CD4-positive, alpha-beta T cell treated with Interleukin-15 for 4 hours (primary cell): ENCODE data around the gene BLM.
"Not testable (repeated sequence)": the region's sequence is repeated elsewhere in the genome, so short reads cannot be mapped to it uniquely, and the experiment has no call there.

Source experiments
- DNase-seq: peaks from one replicate; pipeline ENCODE4 v3.0.0-alpha.2; 2020; ENCODE audit warnings: low spot score

Gene BLM

DNA sequence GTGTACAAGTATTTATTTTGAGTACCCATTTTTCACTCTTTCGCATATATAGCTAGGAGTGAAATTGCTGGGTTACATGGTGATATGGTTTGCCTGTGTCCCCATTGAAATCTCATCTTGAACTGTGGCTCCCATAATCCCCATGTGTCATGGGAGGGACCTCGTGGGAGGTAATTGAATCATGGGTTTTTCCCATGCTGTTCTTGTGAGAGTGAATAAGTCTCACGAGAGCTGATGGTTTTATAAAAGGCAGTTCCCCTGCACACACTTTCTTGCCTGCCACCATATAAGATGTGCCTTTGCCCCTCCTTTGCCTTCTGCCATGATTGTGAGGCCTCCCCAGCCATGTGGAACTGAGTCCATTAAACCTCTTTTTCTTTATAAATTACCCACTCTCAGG, 23.4 kb downstream of the BLM start:
- not testable (repeated sequence) for DNase-seq

DNA sequence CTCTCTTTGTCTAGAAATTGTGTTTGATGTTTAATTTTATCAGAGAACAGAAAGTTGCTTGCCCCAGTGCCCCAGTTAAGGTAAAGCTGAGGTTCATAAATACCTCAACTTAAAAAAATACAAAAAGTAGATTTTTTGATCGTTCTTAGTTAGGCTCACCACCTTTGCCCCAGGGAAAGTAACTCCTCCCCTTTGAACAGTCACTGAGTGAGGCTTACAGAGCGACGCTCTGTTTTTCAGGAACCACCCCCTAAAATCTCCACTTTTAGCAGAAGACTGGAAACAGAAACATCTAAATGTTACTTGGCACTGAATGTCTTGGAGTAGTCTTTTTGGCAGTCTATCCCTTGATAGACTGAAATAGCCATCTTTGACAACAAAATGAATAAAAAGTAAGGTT, 24.9 kb downstream of the BLM start:
- no peak for DNase-seq

DNA sequence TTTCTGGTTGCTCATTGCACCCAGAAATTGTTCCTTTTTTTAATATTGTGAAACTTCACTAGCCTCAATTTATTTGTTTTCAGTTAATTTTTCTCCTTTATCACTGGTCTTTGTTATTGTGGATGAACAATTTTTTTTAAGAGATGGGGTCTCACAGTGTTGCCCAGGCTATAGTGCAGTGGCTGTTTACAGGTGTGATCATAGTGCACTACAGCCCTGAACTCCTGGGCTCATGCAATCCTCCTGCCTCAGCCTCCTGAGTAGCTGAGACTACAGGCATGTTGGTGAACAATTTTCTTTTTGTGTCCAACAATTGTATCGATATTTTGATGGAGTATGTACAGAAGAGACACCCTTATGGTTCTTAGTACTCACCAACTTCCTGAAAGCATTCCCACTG, 26.3 kb downstream of the BLM start:
- no peak for DNase-seq

DNA sequence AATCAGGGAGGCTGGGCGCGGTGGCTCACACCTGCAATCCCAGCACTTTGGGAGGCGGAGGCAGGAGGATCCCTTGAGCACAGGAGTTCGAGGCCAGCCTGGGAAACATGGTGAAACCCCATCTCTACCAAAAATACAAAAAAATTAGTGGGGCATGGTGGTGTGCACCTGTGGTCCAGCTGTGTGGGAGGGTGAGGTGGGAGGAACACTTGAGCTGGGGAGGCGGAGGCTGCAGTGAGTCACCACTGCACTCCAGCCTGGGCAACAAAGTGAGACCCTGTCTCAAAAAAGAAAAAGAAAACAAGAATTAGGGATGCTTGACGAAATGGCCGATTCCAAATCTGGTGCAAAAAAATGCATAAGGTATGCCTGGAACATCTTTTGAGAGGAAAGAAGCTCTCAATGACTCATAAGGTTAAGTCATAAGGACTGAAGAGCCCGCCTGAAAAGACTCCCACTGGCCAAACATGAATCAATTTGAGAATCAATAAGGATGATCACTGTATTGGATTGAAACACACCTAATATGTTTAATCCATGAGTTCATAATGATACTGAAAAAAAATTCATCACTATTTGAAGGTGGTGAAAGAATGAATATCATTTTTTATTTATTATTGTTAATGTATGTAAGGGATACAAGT, 27.7 kb downstream of the BLM start:
- DNase-seq = no peak

DNA sequence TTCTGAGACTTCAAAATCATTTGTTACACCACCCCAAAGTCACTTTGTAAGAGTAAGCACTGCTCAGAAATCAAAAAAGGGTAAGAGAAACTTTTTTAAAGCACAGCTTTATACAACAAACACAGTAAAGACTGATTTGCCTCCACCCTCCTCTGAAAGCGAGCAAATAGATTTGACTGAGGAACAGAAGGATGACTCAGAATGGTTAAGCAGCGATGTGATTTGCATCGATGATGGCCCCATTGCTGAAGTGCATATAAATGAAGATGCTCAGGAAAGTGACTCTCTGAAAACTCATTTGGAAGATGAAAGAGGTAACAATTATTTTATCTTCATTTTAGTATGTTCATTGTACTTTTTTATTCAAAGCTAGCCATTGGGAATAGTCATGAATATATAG, 32.6 kb downstream of the BLM start:
- peak; percentile 17 for DNase-seq

DNA sequence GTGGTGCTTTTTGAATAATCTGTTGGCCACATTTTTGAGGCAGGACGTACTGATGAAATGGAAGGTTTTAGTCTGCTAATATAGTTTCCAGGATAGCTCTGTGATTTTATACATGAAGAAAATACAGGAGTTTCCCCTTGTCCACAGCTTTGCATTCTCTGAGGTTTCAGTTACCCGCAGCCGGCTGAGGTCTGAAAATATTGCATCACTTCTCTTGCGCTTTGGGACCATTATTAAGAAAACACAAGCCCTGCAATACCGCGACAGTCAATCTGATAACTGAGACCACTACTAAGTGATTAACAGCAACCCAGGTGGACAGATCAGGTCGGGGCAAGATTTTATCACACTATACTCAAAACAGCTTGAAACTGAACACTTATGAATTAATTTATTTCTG, 33.0 kb downstream of the BLM start:
- no peak for DNase-seq

DNA sequence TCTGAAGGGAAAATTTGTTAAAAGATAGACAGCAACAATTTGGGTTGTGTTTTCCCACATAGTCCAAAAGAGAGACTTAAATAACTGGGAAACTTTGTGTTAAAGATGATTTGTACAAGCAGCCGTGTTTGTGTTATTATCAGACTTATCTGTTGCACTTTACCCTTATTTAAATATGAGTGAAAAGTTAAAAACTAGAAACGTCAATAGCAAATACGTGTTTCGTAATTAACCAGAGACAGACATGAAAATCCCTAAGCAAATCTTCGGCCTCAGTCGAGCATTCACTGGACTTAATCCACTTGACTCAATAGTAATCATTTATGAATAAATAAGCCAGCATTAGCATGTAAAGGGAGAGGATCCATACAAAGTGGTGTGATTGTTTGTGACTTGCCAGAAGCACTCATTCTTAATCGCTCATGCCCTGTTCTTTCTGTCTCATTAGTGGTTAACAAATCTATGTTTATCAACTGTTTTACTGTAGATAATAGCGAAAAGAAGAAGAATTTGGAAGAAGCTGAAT, 34.2 kb downstream of the BLM start:
- DNase-seq = no peak

DNA sequence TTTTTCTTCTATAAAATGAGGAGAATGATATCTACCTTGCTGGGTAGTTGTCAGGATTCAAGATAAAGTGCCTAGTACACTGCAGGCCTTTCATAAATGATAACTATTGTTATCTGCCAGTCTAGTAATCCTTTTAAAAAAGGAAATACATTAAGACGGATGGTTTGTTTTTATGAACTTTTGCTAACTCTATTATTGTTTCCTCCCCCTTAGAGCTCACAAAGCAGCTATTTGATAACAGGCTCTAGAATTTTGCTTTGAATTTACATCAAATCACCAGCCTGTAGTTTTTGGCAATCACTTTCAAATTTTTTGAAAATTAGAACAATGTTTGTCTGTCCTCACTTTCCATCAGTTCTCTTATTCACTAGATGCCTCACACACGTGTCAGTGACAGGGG, 39.8 kb downstream of the BLM start:
- DNase-seq = no peak

DNA sequence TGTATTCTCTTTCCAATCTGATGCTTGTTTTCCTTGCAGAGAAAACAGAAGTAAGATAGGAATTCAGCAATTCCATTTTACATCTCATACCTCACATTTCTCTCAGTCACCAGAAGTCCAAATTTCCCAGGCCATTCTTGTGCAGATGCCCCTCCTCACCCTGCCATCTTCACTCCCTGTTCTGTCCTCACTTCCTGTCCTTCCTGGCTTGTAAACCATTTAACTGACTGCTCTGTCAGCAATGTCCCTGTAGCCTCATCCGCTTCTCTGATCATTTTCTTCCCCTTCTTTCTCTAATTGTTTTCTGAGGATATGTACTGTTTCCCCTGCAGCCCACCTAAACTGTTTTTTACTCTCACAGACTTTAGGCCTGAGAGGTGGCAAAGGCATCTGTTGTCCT, 40.3 kb downstream of the BLM start:
- DNase-seq = no peak

DNA sequence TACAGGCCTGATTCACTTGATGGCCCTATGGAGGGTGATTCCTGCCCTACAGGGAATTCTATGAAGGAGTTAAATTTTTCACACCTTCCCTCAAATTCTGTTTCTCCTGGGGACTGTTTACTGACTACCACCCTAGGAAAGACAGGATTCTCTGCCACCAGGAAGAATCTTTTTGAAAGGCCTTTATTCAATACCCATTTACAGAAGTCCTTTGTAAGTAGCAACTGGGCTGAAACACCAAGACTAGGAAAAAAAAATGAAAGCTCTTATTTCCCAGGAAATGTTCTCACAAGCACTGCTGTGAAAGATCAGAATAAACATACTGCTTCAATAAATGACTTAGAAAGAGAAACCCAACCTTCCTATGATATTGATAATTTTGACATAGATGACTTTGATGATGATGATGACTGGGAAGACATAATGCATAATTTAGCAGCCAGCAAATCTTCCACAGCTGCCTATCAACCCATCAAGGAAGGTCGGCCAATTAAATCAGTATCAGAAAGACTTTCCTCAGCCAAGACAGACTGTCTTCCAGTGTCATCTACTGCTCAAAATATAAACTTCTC, 43.6 kb downstream of the BLM start:
- DNase-seq = no peak

DNA sequence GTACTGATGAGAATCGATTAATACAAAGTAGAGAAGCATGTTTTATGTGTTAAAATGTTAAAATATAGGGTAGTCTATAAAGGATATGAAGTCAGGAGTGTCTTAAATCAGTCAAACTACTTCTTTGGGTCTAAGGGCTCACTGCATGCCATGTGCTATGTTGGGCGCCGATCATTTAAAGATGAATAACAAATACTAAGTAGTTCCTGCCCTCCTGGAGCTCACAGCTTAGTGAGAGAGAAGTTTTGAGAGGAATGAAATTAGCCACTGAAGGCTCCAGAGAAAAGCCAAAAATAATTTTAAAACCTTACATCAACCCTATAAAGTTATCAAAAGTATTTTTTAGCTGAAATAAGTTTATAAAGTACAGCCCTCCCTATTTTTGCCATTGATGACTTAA, 44.5 kb downstream of the BLM start:
- DNase-seq = no peak

DNA sequence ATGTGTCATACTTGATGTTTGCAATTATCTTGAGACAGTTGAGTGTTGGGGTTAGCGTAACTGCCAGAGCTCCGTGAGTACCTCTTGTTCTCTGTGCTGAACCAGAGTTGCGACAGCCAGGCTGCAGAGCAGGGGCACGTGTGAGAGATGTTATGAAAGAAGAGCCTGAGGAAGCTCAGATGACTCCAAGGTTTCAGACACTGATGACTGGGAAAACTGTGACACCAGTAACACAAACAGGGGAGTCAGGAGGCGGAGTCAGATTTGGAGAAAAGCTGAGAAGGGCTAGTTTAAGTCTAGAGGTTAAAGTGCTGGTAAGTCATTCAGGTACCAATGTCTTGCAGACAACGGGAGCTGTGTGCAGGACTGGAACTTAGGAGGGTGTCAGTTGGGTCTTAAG, 45.0 kb downstream of the BLM start:
- DNase-seq = no peak

DNA sequence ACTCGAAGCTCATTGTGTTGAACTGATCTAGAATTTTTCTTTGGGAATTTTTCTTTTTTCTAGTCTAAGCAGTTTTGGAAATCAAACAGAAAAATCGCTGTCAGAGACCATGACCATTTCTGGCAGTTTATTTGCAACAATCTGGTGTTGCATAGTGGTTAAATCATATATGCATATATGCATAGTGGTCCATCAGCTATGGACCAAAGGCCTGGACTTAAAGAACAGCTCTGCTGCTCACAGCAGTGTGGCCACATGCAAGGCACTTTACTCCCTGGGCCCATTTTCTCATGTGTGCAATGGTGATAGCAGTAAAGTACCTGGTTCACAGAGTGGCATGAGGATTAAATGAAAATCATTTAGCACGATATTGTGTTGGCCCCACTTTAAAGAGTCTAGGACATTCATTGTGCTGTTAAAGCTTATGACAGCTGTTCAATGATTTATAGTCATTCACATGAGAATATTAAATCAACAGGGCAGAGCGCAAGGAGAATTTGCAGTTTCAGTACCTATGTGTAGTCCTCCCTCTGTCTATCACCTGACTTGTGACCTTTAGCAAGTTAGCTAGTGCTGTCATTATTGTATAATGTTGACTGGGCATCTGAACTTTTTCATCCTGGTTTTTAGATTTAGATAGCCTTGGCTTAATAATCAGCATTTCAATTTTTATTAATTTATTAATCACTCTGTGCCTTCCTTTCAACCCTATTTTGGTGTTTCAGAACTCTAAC, 46.4 kb downstream of the BLM start:
- DNase-seq = no peak

DNA sequence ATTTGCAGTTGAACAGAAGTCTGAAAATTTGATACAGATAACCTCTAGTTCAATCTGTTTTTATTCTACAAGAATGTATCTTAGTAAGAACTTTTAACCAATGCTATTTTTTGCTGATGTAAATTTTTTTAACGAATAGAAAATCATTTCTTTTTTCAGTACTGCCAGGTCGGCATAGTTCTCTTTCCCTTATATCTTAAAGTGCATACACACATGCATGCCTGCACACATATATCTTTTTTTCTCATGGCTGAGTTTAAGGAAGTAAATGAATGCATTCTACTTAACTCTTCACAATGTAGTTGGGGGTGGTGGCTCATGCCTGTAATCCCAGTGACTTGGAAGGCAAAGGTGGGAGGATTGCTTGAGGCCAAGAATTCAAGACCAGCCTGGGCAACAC, 48.4 kb downstream of the BLM start:
- no peak for DNase-seq

DNA sequence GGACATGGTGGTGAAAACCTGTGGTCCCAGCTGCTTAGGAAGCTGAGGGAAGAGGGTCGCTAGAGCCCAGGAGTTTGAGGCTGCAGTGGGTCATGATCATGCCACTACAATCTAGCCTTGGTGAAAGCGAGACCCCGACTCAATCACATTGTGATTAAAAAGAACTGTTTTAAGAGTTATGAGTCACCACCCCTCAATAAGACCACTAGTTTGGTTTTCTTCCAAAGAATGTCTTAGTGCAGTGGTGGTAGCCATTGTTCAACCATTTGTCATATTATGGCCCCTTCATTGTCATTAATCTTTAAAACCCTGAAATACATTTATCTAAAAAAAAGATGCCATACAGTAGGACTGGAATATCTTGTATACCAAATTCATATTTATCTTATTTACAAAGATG, 48.8 kb downstream of the BLM start:
- no peak for DNase-seq

DNA sequence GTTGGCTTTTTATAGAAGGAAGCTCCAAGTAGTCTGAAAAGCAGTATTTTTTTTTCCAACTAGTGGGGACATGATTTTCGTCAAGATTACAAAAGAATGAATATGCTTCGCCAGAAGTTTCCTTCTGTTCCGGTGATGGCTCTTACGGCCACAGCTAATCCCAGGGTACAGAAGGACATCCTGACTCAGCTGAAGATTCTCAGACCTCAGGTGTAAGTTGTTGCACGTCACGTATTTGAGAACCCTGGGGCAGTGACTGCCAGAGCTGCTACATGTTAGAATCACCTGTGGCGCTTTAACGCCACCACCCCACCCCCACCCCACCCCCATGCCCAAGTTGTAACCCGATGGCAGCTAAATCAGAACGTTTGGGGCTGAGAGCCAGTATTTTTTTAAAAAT, 52.2 kb downstream of the BLM start:
- DNase-seq = no peak

DNA sequence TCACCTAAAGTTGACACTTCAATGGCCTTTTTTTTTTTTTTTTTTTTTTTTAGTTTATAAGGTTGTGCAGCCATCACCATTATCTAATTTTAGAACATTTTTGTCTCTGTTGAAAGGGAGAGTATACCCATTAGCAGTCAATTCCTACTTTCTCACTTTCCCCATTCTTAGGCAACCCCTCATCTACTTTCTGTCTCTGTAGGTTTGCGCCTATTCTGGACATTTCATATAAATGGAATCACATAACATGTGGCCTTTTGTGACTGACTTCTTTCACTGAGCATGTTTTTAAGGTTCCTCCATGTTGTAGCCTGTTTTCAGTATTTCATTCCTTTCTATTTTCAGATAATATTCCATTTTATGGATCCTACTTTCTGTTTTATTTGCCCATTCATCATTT, 56.3 kb downstream of the BLM start:
- no peak for DNase-seq

DNA sequence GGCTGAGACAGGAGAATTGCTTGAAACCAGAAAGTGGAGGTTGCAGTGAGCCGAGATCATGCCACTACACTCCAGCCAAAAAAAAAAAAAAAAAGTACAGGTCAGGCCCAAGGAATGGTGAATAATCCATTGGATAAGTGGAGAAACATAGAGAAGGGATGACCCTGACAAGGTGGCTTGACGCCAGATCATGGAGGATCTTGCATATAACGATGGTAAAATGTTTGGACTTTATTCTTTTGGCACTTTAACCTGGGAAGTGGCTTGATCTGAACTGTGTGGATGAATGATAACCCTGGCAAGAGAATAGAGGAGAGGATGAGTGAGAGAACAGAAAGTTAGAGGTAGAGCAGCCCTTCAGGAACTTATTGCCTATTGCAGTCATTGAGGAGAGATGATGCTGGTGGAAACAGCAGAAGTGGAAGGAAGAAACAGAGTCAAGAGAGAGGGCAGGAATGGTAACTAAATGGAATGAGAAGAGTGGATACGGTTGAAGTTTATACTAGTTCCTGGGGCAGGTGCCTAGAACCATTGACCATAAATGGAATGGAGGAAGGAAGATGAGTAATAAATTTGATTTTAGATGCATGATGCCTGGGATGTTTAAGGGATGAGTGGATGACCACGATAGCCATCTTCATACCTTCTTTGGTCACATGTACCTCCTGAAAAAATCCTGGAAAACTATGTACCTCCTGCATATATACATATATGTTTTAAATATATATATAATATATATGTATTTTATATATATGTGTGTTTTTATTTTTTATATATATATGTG, 57.8 kb downstream of the BLM start:
- DNase-seq = no peak

DNA sequence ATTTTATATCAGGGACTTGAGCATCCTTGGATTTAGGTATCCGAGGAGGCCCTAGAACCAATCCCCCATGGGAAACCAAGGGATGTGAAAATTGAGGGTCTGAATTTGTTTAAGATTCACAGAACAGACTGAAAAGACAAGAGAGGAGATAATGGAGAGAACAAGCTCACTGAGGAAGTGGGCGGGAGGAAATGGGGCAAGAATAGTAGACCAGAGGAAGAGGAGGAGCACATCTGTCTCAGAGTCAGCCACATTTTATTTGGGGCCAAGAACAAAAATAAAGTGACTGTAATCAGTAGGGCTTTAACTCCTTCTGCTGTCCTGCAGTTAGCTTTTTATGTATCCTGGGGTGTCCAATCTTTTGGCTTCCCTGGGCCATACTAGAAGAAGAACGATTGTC, 63.8 kb downstream of the BLM start:
- peak; percentile 4 for DNase-seq

DNA sequence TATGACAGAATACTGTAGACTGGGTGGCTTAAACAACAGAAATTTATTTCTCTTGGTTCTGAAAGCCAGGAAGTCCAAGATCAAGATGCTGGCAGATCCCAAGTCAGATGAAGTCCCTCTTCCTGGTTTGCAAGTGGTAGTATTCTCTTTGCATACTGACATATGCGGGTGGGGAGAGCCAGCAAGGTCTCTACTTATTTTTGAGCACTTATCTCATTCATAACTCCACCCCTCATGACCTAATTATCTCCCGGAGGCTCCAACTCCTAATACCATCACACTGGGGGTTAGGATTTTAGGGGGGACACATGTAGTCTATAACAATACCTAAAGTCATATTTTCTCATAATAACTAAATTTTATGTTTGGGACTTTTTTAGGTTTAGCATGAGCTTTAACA, 65.3 kb downstream of the BLM start:
- DNase-seq = no peak

DNA sequence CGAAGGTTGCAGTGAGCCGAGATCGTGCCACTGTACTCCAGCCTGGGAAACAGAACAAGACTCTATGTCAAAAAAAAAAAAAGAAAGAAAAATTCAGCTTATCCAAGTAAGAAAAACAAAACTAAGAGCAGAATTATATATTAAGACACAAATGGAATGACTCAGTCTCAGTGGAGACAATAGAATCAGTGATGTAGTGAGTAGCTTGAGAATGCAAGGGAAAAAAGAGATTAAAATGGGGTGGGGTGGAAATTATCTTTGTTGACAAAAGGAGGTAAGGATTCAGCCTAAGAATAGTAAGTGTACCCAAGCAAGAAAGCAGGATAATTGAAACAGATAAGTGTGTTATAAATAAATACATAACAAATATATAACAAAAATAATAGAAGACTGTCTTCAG, 70.7 kb downstream of the BLM start:
- no peak for DNase-seq

DNA sequence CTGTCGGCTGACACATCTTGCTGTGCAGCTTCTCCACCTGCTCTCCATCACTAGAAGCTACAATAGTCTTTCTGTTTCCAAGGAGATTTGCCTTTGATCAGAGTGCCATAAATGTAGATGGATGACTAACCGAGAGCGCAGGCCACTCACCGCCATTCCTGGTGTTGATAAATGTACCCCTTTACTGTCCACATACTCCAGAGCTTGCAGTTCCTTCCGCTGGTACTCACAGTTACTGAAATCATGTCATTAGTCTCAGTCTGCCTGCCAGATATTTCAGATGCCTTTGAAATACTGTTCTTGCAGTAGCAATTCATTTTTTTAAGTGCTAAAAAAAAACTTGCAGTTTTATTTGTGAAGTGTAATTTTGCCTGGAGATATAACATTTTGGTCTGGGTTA, 72.3 kb downstream of the BLM start:
- no peak for DNase-seq

DNA sequence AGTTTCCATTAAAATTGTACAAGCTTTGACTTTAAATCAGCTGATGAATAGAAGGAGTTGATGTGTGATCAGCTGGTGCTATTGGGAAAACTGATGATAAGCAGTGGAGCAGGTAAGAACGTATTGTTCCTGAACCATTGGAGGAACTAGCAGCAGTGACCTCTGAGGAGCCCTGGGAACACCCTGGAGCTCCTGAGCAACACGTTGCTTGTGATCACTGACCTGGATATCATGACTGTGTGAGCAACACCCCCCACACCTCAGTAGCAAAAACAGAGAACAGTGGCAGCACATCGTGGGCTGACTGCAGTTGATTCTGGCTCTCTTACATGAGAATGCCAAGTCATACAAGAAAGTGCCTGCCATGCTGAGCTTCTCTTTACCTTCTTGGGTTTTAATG, 72.9 kb downstream of the BLM start:
- DNase-seq = no peak
